ENCODE data around the gene P2RY13.

P2RY13 gene

GRCh38 chr3:151289445-151289844, 39.9 kb downstream of the P2RY13 start:
- DNase-seq, result no peak

- DNase-seq, result no peak
Measured at GRCh38 chr3:151285940-151286339, 43.4 kb downstream of the P2RY13 start.

GRCh38 chr3:151283907-151284461, 45.4 kb downstream of the P2RY13 start:
- DNase-seq, result no peak

- DNase-seq, result no peak
Measured at GRCh38 chr3:151283387-151283786, 46.0 kb downstream of the P2RY13 start.

- DNase-seq, result no peak
Measured at GRCh38 chr3:151282921-151283320, 46.4 kb downstream of the P2RY13 start.

- no peak for DNase-seq
Measured at GRCh38 chr3:151281671-151282324, 47.6 kb downstream of the P2RY13 start.

GRCh38 chr3:151278230-151278629, 51.1 kb downstream of the P2RY13 start, which contains the start of gene P2RY14:
TSS of gene P2RY14 (minus strand) at chr3:151278542. CDS start at chr3:151214316, 64,226 bp downstream.
- DNase-seq, result no peak

GRCh38 chr3:151276687-151277042, 52.7 kb downstream of the P2RY13 start:
- DNase-seq, result peak; percentile 33
